IPS DF 4.7 (cell line): ENCODE results near the gene EPN3.

ENCODE experiments used
- DNase-seq: peaks from one replicate; pipeline ENCODE4 v3.0.0-alpha.2; 2013; ENCODE audit warnings: low spot score; ENCODE audit errors: extremely low read depth

EPN3 gene

DNA sequence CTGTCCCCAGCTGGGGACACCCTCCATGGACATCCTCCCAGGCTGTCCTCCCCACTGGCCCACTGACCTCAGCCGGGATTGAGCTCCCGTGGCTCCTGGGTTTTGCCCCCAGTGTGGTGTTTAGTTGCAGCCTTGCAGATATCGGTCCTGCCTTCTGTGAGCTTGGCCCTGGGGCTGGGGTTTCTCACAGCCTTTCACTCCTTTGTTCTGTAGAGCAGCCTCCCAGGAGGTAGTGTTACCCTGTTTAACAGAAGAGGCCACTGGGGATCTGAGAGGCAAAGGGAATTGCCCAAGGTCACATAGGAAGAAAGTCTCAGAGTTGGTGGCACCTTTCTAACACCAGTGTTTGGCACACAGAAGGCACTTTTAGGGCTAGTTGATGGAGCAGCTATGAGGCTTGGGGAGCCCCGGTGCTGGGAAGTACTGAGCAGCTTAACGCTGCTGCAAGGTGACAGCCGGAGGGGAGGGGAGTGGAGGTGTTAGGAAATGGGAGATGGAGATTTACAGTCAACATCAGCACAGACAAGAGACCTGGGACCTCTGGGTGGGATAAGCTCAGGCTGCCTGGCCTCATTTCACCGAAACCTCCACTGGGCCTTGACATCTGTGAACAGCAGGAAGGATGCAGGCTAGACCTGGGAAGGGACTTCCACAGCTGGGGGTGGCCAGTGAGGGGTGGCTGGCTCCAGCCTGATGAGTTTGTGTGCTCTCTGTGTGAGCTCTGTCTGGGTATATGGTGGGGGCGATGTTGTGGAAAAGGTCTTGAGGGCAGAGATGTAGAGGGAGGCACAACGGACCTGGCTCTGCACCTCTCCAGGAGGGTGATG lies 54.1 kb downstream of the EPN3 start:
- no peak for DNase-seq

DNA sequence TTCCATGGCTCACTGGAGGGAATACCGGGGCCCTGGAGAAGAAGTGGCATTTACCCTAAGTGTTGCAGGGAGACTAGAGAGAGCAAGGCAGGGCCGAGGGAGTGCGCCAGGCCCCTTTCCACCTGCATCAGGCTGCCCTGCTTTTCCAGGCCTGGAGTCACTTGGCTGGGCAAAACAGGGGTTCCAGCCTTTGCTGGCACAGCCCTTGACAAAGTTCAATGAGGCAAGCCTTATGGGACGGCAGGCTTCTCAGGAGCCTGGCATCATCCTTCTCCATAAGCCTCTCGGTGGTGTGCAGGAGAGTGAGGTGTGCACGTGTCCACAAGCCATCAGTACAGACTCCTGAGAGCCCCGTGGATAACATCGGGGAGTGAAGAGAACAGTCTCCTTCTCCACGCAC lies 55.0 kb downstream of the EPN3 start:
- no peak for DNase-seq

DNA sequence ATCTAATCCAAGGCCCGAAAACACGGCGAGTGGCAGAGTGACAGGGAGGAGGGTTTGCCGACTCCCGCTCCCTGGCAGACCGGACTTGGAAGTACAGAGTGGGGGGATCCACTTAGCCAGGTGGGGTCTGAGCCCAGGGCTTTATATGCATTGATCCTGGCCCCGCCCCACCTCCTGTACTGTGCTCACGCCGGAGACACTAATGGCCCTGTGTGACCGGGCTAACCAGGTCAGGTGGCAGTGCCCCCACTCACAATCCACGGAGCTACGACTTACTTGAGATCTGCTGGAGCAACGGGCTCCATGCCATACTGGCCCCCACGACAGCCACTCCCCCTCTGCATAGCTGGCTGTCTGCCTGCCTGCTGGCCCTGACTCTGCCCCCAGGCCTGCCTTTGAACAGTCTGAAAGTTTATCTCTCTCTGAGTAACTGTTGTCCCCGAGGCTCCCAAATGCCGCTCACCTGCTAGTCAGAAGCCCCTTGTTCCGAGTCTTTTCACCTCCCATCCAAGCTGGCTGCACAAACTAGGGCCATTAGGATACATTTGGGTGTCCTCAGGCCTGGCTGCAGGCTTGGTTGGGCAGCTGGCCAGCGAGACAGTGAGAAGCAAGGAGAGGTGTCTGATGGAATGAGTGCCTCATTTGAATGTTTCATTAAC lies 56.0 kb downstream of the EPN3 start:
- no peak for DNase-seq

DNA sequence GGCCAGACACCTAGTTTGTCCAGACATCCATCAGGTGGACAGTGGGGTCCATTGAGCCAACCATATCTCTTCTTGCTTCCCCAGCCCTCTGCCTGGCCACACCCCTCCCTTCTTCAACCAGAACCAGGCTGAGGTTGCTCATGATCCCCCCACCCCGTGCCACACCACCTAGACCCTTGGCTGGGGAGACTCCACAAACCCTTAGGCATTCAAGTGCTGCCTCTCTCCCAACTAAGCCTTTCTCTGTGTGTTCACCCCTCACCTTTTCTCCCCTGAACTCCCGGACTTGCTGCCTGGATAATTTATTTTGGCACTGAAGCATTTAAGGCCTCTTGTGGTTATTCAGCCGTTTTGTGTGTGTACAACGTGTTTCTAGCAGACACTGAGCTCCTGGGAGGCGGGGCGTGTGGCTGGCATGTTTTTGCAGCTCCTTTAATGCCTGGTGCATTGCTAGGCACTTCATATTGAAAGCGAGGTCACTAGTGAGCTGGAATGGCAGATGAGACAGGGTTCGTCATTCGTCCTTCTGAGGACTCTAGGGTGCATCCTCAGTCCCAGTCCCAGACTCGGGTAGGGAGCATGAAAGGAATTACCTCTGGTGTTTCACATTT lies 56.7 kb downstream of the EPN3 start:
- DNase-seq: no peak

DNA sequence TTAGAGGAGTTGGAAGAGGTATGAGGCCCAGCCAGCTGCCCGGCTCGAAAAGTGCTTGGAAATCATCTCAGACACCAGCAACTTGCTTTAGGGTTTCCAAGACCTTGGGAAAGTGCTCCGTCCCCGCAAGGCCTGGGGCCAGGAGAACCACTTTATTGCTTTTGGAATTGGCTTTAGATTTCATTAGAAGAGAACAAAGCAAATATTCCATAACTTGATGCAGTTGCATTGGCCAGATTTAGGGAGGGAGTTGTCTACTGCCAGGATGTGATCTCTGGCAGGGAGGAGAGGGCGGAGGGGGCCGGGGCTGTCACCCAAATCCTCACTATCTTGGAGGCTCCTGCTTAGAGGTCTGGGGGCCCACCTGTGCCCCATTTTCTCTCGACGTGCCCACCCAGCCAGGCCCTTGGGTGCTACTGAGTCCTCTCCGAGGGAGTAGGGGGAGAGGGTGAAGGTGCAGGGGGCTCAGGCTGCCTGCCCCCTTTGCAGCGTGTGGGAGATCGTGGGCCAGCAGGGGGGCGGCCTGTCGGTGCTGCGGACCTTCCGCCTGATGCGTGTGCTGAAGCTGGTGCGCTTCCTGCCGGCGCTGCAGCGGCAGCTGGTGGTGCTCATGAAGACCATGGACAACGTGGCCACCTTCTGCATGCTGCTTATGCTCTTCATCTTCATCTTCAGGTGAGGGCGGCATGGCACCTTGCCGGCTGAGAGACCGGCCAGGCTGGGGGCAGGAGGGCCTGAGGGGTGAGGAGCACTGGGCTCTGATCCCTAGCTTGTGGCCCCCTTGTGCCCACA lies 58.6 kb downstream of the EPN3 start:
- DNase-seq: no peak

DNA sequence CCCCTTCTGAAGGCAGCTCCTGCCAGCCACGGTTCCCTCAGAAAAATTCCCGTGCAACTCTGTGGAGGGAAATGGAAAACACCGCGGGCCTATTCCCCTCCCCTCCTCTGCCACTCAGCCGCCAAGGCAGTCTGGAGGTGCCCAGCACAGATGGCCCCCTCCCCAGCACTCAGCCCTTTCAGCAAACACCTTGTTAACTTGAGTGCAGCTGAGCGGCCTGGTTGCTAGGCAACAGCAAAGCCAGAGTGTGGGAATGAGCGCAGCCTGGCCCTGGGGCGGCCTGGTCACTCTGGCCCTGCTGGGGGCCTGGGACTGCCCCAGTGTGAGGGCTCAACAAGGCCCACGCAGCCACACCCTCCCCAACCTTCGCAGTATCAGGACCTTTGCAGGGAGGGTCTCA lies 60.8 kb downstream of the EPN3 start:
- DNase-seq: no peak
